KMS-11 (cell line): Measurements from ENCODE around the gene TP63.

Experiments
- H2AFZ ChIP-seq: fragments of 200-600 bp; sonication (generic); 2 replicates; pipeline ENCODE4 v1.6.1; 2016; ENCODE audit warnings: antibody characterized with exemption, mixed run types, low read depth
- H3K27ac ChIP-seq: fragments of 200-600 bp; sonication (generic); 2 replicates; pipeline ENCODE4 v1.6.1; 2016; ENCODE audit warnings: mild to moderate bottlenecking, mixed run types
- H3K27me3 ChIP-seq: fragments of 200-600 bp; sonication (generic); 2 replicates; pipeline ENCODE4 v1.6.1; 2017; ENCODE audit warnings: mild to moderate bottlenecking, low read depth, mixed run types, moderate library complexity; ENCODE audit not compliant: insufficient read depth
- H3K36me3 ChIP-seq: fragments of 200-600 bp; sonication (generic); 2 replicates; pipeline ENCODE4 v1.6.1; 2017; ENCODE audit warnings: mild to moderate bottlenecking, mixed run types; ENCODE audit not compliant: insufficient read depth
- H3K4me1 ChIP-seq: fragments of 200-600 bp; sonication (generic); 2 replicates; pipeline ENCODE4 v1.6.1; 2016; ENCODE audit warnings: mild to moderate bottlenecking, low read depth, mixed run types; ENCODE audit not compliant: poor library complexity, severe bottlenecking
- H3K4me2 ChIP-seq: fragments of 200-600 bp; sonication (generic); 2 replicates; pipeline ENCODE4 v1.7.0; 2016; ENCODE audit warnings: mild to moderate bottlenecking, mixed run types
- H3K4me3 ChIP-seq: fragments of 200-600 bp; sonication (generic); IDR thresholded peaks from 2 replicates; pipeline ENCODE4 v1.6.1; 2017; ENCODE audit warnings: low read depth, low read length, mixed read lengths; ENCODE audit not compliant: insufficient read depth
- H3K79me2 ChIP-seq: fragments of 200-600 bp; sonication (generic); 2 replicates; pipeline ENCODE4 v1.6.1; 2016; ENCODE audit warnings: low read depth, mixed run types; ENCODE audit not compliant: insufficient read depth
- H3K9ac ChIP-seq: fragments of 200-600 bp; sonication (generic); 2 replicates; pipeline ENCODE4 v1.6.1; 2016; ENCODE audit warnings: mild to moderate bottlenecking, mixed run types
- H4K20me1 ChIP-seq: fragments of 200-600 bp; sonication (generic); 2 replicates; pipeline ENCODE4 v1.6.1; 2016; ENCODE audit warnings: mild to moderate bottlenecking, mixed run types; ENCODE audit not compliant: insufficient read depth
- TF ChIP-seq, protein P1 (sequence below): fragments of 200-600 bp; sonication (generic); conservative IDR thresholded peaks from 2 replicates; pipeline ENCODE4 v1.6.1; 2017; ENCODE audit warnings: low read depth, mild to moderate bottlenecking, antibody characterized with exemption, low read length, moderate library complexity, mixed read lengths

TP63 gene

DNA sequence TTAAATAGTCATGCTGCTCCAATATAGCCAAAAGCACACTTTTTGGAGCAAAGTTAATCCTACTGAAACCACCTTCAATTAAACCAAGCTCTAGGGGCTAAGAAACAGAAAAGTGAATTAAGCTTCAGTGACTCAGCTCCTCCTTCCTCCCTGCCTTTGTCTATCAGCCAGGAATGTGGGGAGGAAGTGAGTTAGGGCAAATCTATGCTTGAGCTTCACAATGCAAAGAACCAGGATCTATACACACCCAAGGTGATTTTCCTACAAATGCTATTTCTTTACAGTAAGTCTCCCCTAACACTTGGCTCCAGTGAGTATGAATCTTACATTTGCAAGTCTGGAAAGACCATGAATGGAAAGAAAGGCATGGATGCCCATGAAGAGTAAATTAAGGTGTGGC, 277.5 kb downstream of the TP63 start:
- H3K4me2 ChIP-seq, result no peak overlapping the region

GRCh38 chr3:189909139-189909538, 277.9 kb downstream of the TP63 start:
- Histone ChIP-seq H3K4me2 (no peak overlapping the region), H3K4me3 (no peak overlapping the region), H4K20me1 (no peaks in the 10 kb centered on the region), H3K79me2 (no peaks in the 10 kb centered on the region), H3K27ac (no peak overlapping the region), H2AFZ (no peak overlapping the region), H3K9ac (no peak overlapping the region), H3K36me3 (no peaks in the 10 kb centered on the region), H3K4me1 (no peaks in the 10 kb centered on the region), H3K27me3 (no peaks in the 10 kb centered on the region)
- TF ChIP-seq, protein P1, sequence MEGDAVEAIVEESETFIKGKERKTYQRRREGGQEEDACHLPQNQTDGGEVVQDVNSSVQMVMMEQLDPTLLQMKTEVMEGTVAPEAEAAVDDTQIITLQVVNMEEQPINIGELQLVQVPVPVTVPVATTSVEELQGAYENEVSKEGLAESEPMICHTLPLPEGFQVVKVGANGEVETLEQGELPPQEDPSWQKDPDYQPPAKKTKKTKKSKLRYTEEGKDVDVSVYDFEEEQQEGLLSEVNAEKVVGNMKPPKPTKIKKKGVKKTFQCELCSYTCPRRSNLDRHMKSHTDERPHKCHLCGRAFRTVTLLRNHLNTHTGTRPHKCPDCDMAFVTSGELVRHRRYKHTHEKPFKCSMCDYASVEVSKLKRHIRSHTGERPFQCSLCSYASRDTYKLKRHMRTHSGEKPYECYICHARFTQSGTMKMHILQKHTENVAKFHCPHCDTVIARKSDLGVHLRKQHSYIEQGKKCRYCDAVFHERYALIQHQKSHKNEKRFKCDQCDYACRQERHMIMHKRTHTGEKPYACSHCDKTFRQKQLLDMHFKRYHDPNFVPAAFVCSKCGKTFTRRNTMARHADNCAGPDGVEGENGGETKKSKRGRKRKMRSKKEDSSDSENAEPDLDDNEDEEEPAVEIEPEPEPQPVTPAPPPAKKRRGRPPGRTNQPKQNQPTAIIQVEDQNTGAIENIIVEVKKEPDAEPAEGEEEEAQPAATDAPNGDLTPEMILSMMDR, result no peak

More for the DNA sequence above, 277.5 kb downstream of the TP63 start:
- Histone ChIP-seq H3K9ac (no peak overlapping the region), H4K20me1 (no peaks in the 10 kb centered on the region), H3K27ac (no peak overlapping the region), H3K36me3 (no peaks in the 10 kb centered on the region), H2AFZ (no peak overlapping the region), H3K79me2 (no peaks in the 10 kb centered on the region), H3K4me1 (no peaks in the 10 kb centered on the region), H3K4me3 (no peak overlapping the region), H3K27me3 (no peaks in the 10 kb centered on the region)
- TF ChIP-seq, protein P1, result no peak

DNA sequence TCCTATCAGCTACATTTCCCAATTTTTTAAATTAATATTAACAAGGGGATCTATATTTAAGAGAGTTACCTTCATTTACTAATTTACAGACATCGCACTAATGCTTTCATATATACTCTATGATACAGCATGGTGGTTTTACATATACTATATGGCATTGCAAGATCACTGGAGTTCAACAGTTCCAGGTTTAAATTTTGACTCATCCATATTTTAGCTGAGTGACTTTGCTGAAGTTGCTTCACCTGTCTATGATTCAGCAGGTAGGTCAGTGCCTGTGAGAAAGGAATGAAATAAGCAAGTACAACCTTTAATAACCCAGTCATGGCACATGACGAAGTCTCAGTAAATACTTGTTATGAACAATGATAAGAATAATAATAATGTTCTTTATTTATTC, 278.4 kb downstream of the TP63 start:
- H3K36me3 ChIP-seq, result no peaks in the 10 kb centered on the region
- H3K4me1 ChIP-seq, result no peaks in the 10 kb centered on the region
- no peak overlapping the region for H3K4me2 ChIP-seq
- H2AFZ ChIP-seq, result no peak overlapping the region
- no peak overlapping the region for H3K27ac ChIP-seq
- H4K20me1 ChIP-seq, result no peaks in the 10 kb centered on the region
- no peaks in the 10 kb centered on the region for H3K79me2 ChIP-seq
- H3K27me3 ChIP-seq, result no peaks in the 10 kb centered on the region
- TF ChIP-seq, protein P1, result no peak
- no peak overlapping the region for H3K4me3 ChIP-seq
- no peak overlapping the region for H3K9ac ChIP-seq

DNA sequence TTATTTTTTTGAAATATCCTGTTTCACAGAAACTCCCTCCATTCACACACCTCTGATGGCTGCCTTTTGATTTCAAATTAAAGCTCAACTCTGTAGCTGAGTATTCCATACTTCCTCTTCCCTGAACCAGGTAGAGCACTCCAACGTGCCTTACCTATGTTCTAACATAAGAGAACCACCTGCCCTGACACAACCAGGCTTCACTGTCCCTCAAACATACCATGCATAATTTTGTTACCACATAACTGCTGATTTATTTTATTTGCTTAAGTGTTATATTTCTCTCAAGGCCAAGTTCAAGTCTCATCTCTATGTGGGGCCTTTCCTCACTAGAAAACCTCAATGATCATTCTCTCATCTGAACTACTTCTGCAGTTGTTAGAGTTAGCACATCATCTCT, 279.8 kb downstream of the TP63 start:
- TF ChIP-seq, protein P1, result no peak
- Histone ChIP-seq H3K9ac (no peak overlapping the region), H3K27me3 (no peaks in the 10 kb centered on the region), H2AFZ (no peak overlapping the region), H3K4me2 (no peak overlapping the region), H4K20me1 (no peaks in the 10 kb centered on the region), H3K4me3 (no peak overlapping the region), H3K79me2 (no peaks in the 10 kb centered on the region), H3K36me3 (no peaks in the 10 kb centered on the region), H3K4me1 (no peaks in the 10 kb centered on the region), H3K27ac (no peak overlapping the region)
